Tibial nerve (tissue), 3 donors: Measurements from ENCODE around the gene ITPKB.

Experiments used
- CTCF ChIP-seq, 5 experiments: fragments of 200-600 bp in 3 of 5; fragments of 450-650 bp in 2 of 5; sonication (generic) in 3 of 5; IDR thresholded peaks; one replicate each; pipeline ENCODE4 v1.5.1; 2016 to 2019; ENCODE audit warnings: antibody characterized with exemption in 5 of 5, mild to moderate bottlenecking in 3 of 5, moderate library complexity in 2 of 5
- POLR2A ChIP-seq, 2 donors: fragments of 450-650 bp; IDR thresholded peaks; one replicate each; pipeline ENCODE4 v1.6.1; 2017; ENCODE audit warnings: antibody characterized with exemption in 2 of 2, mild to moderate bottlenecking in 2 of 2, moderate library complexity in 2 of 2

- TF ChIP-seq CTCF (IDR thresholded peaks at IDR 0.05) (no peak), POLR2A (IDR thresholded peaks at IDR 0.05) (no peak)
These were observed 15.0 kb upstream of the ITPKB start for GRCh38 chr1:226754097-226754496.
